Mesodermal cell (in vitro differentiated cells): Measurements from ENCODE around the gene VARS2. TPM values are rescaled to one million over a fixed set of nuclear protein-coding genes. Genes with fewer than 3 reads are reported as not detected.
"Not testable (repeated sequence)": the region's sequence is repeated elsewhere in the genome, so short reads cannot be mapped to it uniquely, and the experiment has no call there.

Experiments used
- H3K27ac ChIP-seq: 2 replicates; pipeline ENCODE4 v1.7.0; 2013; ENCODE audit warnings: mild to moderate bottlenecking, low read depth, low read length, moderate library complexity; ENCODE audit not compliant: severe bottlenecking
- H3K36me3 ChIP-seq: 2 replicates; pipeline ENCODE4 v1.7.1; 2013; ENCODE audit warnings: mild to moderate bottlenecking, low read length, moderate library complexity; ENCODE audit not compliant: control insufficient read depth, insufficient read depth
- H3K4me1 ChIP-seq: one replicate; pipeline ENCODE4 v1.7.1; 2013; ENCODE audit warnings: mild to moderate bottlenecking, low read length; ENCODE audit not compliant: insufficient read depth, control insufficient read depth, poor library complexity, severe bottlenecking
- H3K4me3 ChIP-seq: 2 replicates; pipeline ENCODE4 v1.7.0; 2013; ENCODE audit warnings: low read length, control low read depth, mild to moderate bottlenecking; ENCODE audit not compliant: insufficient read depth, poor library complexity, severe bottlenecking; ENCODE audit errors: extremely low read depth
- H3K9me3 ChIP-seq: 2 replicates; pipeline ENCODE4 v1.7.1; 2013; ENCODE audit warnings: mild to moderate bottlenecking, low read length, moderate library complexity; ENCODE audit not compliant: control insufficient read depth
- WGBS, 2 experiments: methylation state at CpG; one replicate each; pipeline ENCODE4 v1.1.5; 2013; ENCODE audit warnings: missing lambda C conversion rate in 2 of 2; ENCODE audit not compliant: insufficient coverage in 2 of 2; 5-methylcytosine and 5-hydroxymethylcytosine counted together
- polyA plus RNA-seq, 2 experiments: library from polyadenylated mRNA; stranded (reverse); fragments of 50-300 nt; gene quantifications; one replicate each; pipeline ENCODE4 v1.2.3, GENCODE V29; 2013

Gene VARS2
- 27.9 TPM for polyA plus RNA-seq (2013, experiment 1 of 2)
- 22.3 TPM for polyA plus RNA-seq (2013, experiment 2 of 2)

GRCh38 chr6:30914076-30914853 is at the start of gene VARS2:
VARS2 (plus strand) TSS chr6:30914238; CDS start chr6:30914837, 599 bp downstream.
- H3K4me3 ChIP-seq, result peak within 1 kb of the TSS; percentile 28
- H3K9me3 ChIP-seq, result no peaks in the 10 kb centered on the region
- H3K4me1 ChIP-seq, result peaks cover 7% of the 10 kb centered on the region
- 10 to 13% methylated on average over 41 to 50 of the region's 52 CpGs for WGBS, 2 experiments
- H3K36me3 ChIP-seq, result peaks cover 66% of the 10 kb centered on the region
- H3K27ac ChIP-seq, result peak within 1 kb of the TSS; percentile 26

GRCh38 chr6:30864325-30864724 is 49.7 kb upstream of the VARS2 start:
- no peak overlapping the region for H3K4me3 ChIP-seq
- H3K36me3 ChIP-seq, result no peaks in the 10 kb centered on the region
- H3K4me1 ChIP-seq, result no peaks in the 10 kb centered on the region
- WGBS, 2 experiments, result 87 to 92% methylated on average over 3 to 4 of the region's 4 CpGs
- peaks cover 16% of the 10 kb centered on the region for H3K9me3 ChIP-seq
- H3K27ac ChIP-seq, result no peak overlapping the region

- H3K36me3 ChIP-seq, result not testable (repeated sequence)
- WGBS, 2 experiments, result 92 to 94% methylated on average over 11 to 12 of the region's 12 CpGs
These were observed 44.7 kb upstream of the VARS2 start for GRCh38 chr6:30869241-30869749.

GRCh38 chr6:30870546-30870945 is 43.5 kb upstream of the VARS2 start:
- Histone ChIP-seq H3K36me3 (no peaks in the 10 kb centered on the region), H3K27ac (no peak overlapping the region), H3K4me3 (no peak overlapping the region), H3K9me3 (peaks cover 27% of the 10 kb centered on the region), H3K4me1 (no peaks in the 10 kb centered on the region)

More at GRCh38 chr6:30869241-30869749, 44.7 kb upstream of the VARS2 start:
- not testable (repeated sequence) for H3K4me1 ChIP-seq, H3K27ac ChIP-seq, H3K4me3 ChIP-seq
- H3K9me3 ChIP-seq, result peaks cover 27% of the 10 kb centered on the region

GRCh38 chr6:30871592-30872183 is 42.4 kb upstream of the VARS2 start:
- 96% methylated on average over 2 of the region's 4 CpGs; no CpG with 5 or more reads in 1 of the 2 experiments for WGBS, 2 experiments
- Histone ChIP-seq H3K9me3 (peaks cover 27% of the 10 kb centered on the region), H3K4me3 (no peak overlapping the region)

GRCh38 chr6:30873137-30873640 is 40.8 kb upstream of the VARS2 start:
- Histone ChIP-seq H3K4me3 (no peak overlapping the region), H3K36me3 (no peaks in the 10 kb centered on the region), H3K9me3 (peaks cover 24% of the 10 kb centered on the region), H3K4me1 (peaks cover 10% of the 10 kb centered on the region), H3K27ac (no peak overlapping the region)
- 96 to 100% methylated on average over 2 of the region's 2 CpGs for WGBS, 2 experiments

More at GRCh38 chr6:30871592-30872183, 42.4 kb upstream of the VARS2 start:
- no peak overlapping the region for H3K27ac ChIP-seq
- no peaks in the 10 kb centered on the region for H3K4me1 ChIP-seq
- no peaks in the 10 kb centered on the region for H3K36me3 ChIP-seq

GRCh38 chr6:30873795-30874194 is 40.2 kb upstream of the VARS2 start:
- not testable (repeated sequence) for H3K4me1 ChIP-seq, H3K36me3 ChIP-seq, H3K27ac ChIP-seq, H3K4me3 ChIP-seq
- H3K9me3 ChIP-seq, result peaks cover 24% of the 10 kb centered on the region
- 88 to 100% methylated on average over 1 to 2 of the region's 3 CpGs for WGBS, 2 experiments

GRCh38 chr6:30875244-30876038 is 38.6 kb upstream of the VARS2 start:
- no peak overlapping the region for H3K27ac ChIP-seq
- H3K4me3 ChIP-seq, result no peak overlapping the region
- peaks cover 14% of the 10 kb centered on the region for H3K9me3 ChIP-seq
- H3K4me1 ChIP-seq, result peaks cover 18% of the 10 kb centered on the region
- H3K36me3 ChIP-seq, result no peaks in the 10 kb centered on the region
- 91 to 93% methylated on average over 18 of the region's 18 CpGs for WGBS, 2 experiments

GRCh38 chr6:30876039-30876730 is 37.9 kb upstream of the VARS2 start:
- H3K9me3 ChIP-seq, result peaks cover 8% of the 10 kb centered on the region
- no peaks in the 10 kb centered on the region for H3K36me3 ChIP-seq
- H3K27ac ChIP-seq, result no peak overlapping the region
- peaks cover 24% of the 10 kb centered on the region for H3K4me1 ChIP-seq
- WGBS, 2 experiments, result 85% methylated on average over 3 of the region's 4 CpGs; no CpG with 5 or more reads in 1 of the 2 experiments
- H3K4me3 ChIP-seq, result no peak overlapping the region
